A549 (cell line): Measurements from ENCODE around the gene PDK2. TPM values are rescaled to one million over a fixed set of nuclear protein-coding genes. Genes with fewer than 3 reads are reported as not detected.

Experiments used
- ATAC-seq, 2 experiments: fragments of 200-7000 bp in 1 of 2; fragments of >200 bp in 1 of 2; cut with Nextera tagmentation in 1 of 2; cut with Tn5 transposase in 1 of 2; 3 replicates each; pipeline versions ENCODE4 v1.8.0 to v1.9.1; 2018 to 2020; ENCODE audit warnings: mild to moderate bottlenecking in 1 of 2, moderate library complexity in 1 of 2
- CTCF ChIA-PET: fragments of 300-600 bp; sonication (Branson Sonifier 250); formaldehyde crosslinking; extraction: SDS; loops from one replicate; lab custom pipeline; 2021; ENCODE audit warnings: antibody characterized with exemption, inconsistent platforms; lab: Yijun Ruan, JAX
- POLR2A ChIA-PET: fragments of 350-600 bp; formaldehyde crosslinking; extraction: SDS; loops from one replicate; lab custom pipeline; 2021; ENCODE audit warnings: antibody characterized with exemption, inconsistent platforms; lab: Yijun Ruan, JAX
- DNase-seq, 2 experiments: peaks; one replicate each; pipeline versions ENCODE4 v3.0.0 to v3.0.0-alpha.2; 2011 to 2016; ENCODE audit warnings: low read depth in 1 of 2, low spot score in 1 of 2
- FAIRE-seq: peaks from 2 replicates; lab custom pipeline; 2011; peaks lifted over from hg19 to GRCh38; lab: Jason Lieb, UNC
- H3K27ac ChIP-seq, 2 experiments: fragments of >200 bp; sonication (Bioruptor Twin); formaldehyde crosslinking; 3 replicates each; pipeline ENCODE4 v1.5.1; 2016 to 2017
- H3K4me1 ChIP-seq: fragments of >200 bp; sonication (Bioruptor Twin); formaldehyde crosslinking; 3 replicates; pipeline ENCODE4 v1.6.1; 2016
- H3K4me2 ChIP-seq: fragments of >200 bp; sonication (Bioruptor Twin); formaldehyde crosslinking; 3 replicates; pipeline ENCODE4 v1.6.1; 2016
- H3K4me3 ChIP-seq: fragments of >200 bp; sonication (Bioruptor Twin); formaldehyde crosslinking; 3 replicates; pipeline ENCODE4 v1.5.1; 2016
- H3K9me3 ChIP-seq: fragments of >200 bp; sonication (Bioruptor Twin); formaldehyde crosslinking; 3 replicates; pipeline ENCODE4 v1.6.1; 2016
- CEBPB ChIP-seq, 2 experiments: fragments of >200 bp in 1 of 2; sonication (Bioruptor Twin) in 1 of 2; formaldehyde crosslinking in 1 of 2; IDR thresholded peaks; 2 replicates each; pipeline ENCODE4 v1.6.1; 2012 to 2016
- EHMT2 ChIP-seq: fragments of 200-600 bp; sonication (generic); IDR thresholded peaks from 2 replicates; pipeline ENCODE4 v1.6.1; 2016; ENCODE audit warnings: antibody characterized with exemption, low read depth, mild to moderate bottlenecking, moderate library complexity
- HMGXB4 ChIP-seq: fragments of 250-450 bp; sonication (Bioruptor Pico); IDR thresholded peaks from 2 replicates; pipeline ENCODE4 v1.5.0; 2021; ENCODE audit warnings: mild to moderate bottlenecking, moderate library complexity, borderline replicate concordance
- JUN ChIP-seq, 2 experiments: fragments of >200 bp; sonication (Bioruptor Twin); formaldehyde crosslinking; IDR thresholded peaks; 2 replicates in 1 of 2; 3 replicates in 1 of 2; pipeline ENCODE4 v1.6.1; 2016 to 2017
- MAZ ChIP-seq: fragments of 150-350 bp; IDR thresholded peaks from 2 replicates; pipeline ENCODE4 v1.6.1; 2014; ENCODE audit warnings: antibody characterized with exemption, low read depth, low read length, borderline replicate concordance
- NPAS2 ChIP-seq: fragments of 250-450 bp; sonication (Bioruptor Pico); IDR thresholded peaks from 2 replicates; pipeline ENCODE4 v1.8.0; 2022; ENCODE audit warnings: mild to moderate bottlenecking, moderate library complexity, borderline replicate concordance
- SMC3 ChIP-seq: fragments of >200 bp; sonication (Bioruptor Twin); formaldehyde crosslinking; IDR thresholded peaks from 3 replicates; pipeline ENCODE4 v1.6.1; 2018; ENCODE audit warnings: inconsistent platforms
- TP53 ChIP-seq: fragments of 250-450 bp; sonication (Bioruptor Pico); IDR thresholded peaks from 2 replicates; pipeline ENCODE4 v1.5.0; 2021; ENCODE audit warnings: mild to moderate bottlenecking, moderate library complexity
- ZC3H11A ChIP-seq: fragments of 450-650 bp; IDR thresholded peaks from 2 replicates; pipeline ENCODE4 v1.6.1; 2014; ENCODE audit warnings: antibody characterized with exemption, mild to moderate bottlenecking
- WGBS: methylation state at CpG from one replicate; pipeline ENCODE4 v1.1.6; 2017; ENCODE audit errors: missing lambda C conversion rate; 5-methylcytosine and 5-hydroxymethylcytosine counted together
- polyA plus RNA-seq, 4 experiments: library from polyadenylated mRNA; depleted of rRNA in 3 of 4; stranded (reverse); fragments of >200 nt; fragmentation: RNase III in 1 of 4; extraction: RNeasy Plus Mini Kit Qiagen cat#74134 plus additional on column Dnase treatment in 1 of 4; gene quantifications; 2 replicates in 3 of 4; 3 replicates in 1 of 4; pipeline ENCODE4 v1.2.3, GENCODE V29; 2011 to 2017
- TF ChIP-seq, protein P1 (sequence below): fragments of 150-350 bp; IDR thresholded peaks from 2 replicates; pipeline ENCODE4 v1.6.1; 2014; ENCODE audit warnings: low read depth, mild to moderate bottlenecking, low read length
- TF ChIP-seq, protein P2 (sequence below): IDR thresholded peaks from 2 replicates; pipeline ENCODE4 v1.6.1; 2012; ENCODE audit warnings: low read depth, borderline replicate concordance
- TF ChIP-seq, protein P3 (sequence below): fragments of 250-450 bp; sonication (Bioruptor Pico); IDR thresholded peaks from 2 replicates; pipeline ENCODE4 v1.5.0; 2020; ENCODE audit warnings: low read depth, mild to moderate bottlenecking, moderate library complexity

PDK2 gene
- polyA plus RNA-seq, 2 of the 4 experiments (the other 2 are of a cell fraction) = 14.1 to 28.5 TPM

DNA sequence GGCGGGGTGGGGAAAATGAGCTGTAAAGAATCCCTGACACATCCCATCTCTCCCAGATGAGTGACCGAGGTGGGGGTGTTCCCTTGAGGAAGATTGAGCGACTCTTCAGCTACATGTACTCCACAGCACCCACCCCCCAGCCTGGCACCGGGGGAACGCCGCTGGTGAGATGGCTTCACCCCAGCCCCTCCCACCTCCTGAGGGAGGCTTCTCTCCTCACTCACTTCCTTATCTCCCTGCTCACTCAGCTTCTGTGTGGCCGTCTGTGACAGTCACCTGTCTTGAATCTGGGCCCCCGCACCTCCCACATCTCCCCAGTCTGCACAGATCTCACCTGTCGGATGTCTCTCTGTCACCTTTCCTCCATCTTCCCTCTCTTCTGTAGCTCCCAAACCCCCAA is 13.4 kb downstream of the PDK2 start:
- TF ChIP-seq CEBPB (IDR thresholded peaks at IDR 0.05) = no peak
- TF ChIP-seq SMC3 = no peak
- TF ChIP-seq, protein P1, sequence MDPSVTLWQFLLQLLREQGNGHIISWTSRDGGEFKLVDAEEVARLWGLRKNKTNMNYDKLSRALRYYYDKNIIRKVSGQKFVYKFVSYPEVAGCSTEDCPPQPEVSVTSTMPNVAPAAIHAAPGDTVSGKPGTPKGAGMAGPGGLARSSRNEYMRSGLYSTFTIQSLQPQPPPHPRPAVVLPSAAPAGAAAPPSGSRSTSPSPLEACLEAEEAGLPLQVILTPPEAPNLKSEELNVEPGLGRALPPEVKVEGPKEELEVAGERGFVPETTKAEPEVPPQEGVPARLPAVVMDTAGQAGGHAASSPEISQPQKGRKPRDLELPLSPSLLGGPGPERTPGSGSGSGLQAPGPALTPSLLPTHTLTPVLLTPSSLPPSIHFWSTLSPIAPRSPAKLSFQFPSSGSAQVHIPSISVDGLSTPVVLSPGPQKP = no peak
- no peak for TF ChIP-seq MAZ
- no peak for TF ChIP-seq EHMT2
- CTCF ChIA-PET = interaction anchor here (0.9 to 60.2 kb wide), 10 partner anchors 4 to 189 kb away, joined by 3 to 1356 read pairs (median 8); partner anchors contain the start of genes PDK2, PPP1R9B and SAMD14
- 83% methylated on average over 9 of the region's 9 CpGs for WGBS
- Histone ChIP-seq H3K9me3 (no peaks in the 10 kb centered on the region), H3K4me2 (no peak overlapping the region), H3K27ac (no peak overlapping the region), H3K4me1 (peaks cover 14% of the 10 kb centered on the region; the same call in 2 of the 3 replicates), H3K4me3 (no peak overlapping the region)
- DNase-seq (no peak), ATAC-seq (no peak), FAIRE-seq (no peak)
- POLR2A ChIA-PET = no interaction called here

- POLR2A ChIA-PET = no interaction called here
- ATAC-seq = no peak
- Histone ChIP-seq H3K27ac (no peak overlapping the region), H3K4me3 (no peak overlapping the region), H3K9me3 (no peaks in the 10 kb centered on the region), H3K4me1 (peaks cover 14% of the 10 kb centered on the region; the same call in 2 of the 3 replicates), H3K4me2 (no peak overlapping the region)
- CTCF ChIA-PET = interaction anchor here (0.9 to 60.2 kb wide), 10 partner anchors 4 to 188 kb away, joined by 3 to 1356 read pairs (median 8); partner anchors contain the start of genes PDK2, PPP1R9B and SAMD14
- no peak for TF ChIP-seq HMGXB4 (CRISPR knock-in tag)
- TF ChIP-seq SMC3 = no peak
- TF ChIP-seq TP53 = no peak
- 82% methylated on average over 7 of the region's 7 CpGs for WGBS
- no peak for FAIRE-seq
- no peak for DNase-seq
Measured at GRCh38 chr17:50109207-50109606, 14.1 kb downstream of the PDK2 start.

GRCh38 chr17:50109785-50110184 is 14.6 kb downstream of the PDK2 start:
- TF ChIP-seq, protein P2, sequence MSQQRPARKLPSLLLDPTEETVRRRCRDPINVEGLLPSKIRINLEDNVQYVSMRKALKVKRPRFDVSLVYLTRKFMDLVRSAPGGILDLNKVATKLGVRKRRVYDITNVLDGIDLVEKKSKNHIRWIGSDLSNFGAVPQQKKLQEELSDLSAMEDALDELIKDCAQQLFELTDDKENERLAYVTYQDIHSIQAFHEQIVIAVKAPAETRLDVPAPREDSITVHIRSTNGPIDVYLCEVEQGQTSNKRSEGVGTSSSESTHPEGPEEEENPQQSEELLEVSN = no peak
- TF ChIP-seq ZC3H11A = no peak
- TF ChIP-seq, protein P3, sequence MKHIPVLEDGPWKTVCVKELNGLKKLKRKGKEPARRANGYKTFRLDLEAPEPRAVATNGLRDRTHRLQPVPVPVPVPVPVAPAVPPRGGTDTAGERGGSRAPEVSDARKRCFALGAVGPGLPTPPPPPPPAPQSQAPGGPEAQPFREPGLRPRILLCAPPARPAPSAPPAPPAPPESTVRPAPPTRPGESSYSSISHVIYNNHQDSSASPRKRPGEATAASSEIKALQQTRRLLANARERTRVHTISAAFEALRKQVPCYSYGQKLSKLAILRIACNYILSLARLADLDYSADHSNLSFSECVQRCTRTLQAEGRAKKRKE (CRISPR knock-in tag) = no peak
- TF ChIP-seq JUN (IDR thresholded peaks at IDR 0.05) = no peak
- TF ChIP-seq NPAS2 = no peak
- ChIA-PET POLR2A (no interaction called here), CTCF (interaction anchor here (1.4 to 60.2 kb wide), 7 partner anchors 5 to 188 kb away, joined by 4 to 1356 read pairs (median 11); partner anchors contain the start of genes PDK2, PPP1R9B and SAMD14)
- FAIRE-seq (no peak), DNase-seq (no peak), ATAC-seq (no peak)
- Histone ChIP-seq H3K4me1 (peaks cover 14% of the 10 kb centered on the region; the same call in 2 of the 3 replicates), H3K4me2 (no peak overlapping the region), H3K4me3 (no peak overlapping the region), H3K27ac (no peak overlapping the region), H3K9me3 (no peaks in the 10 kb centered on the region)
- 95% methylated on average over 15 of the region's 19 CpGs for WGBS
